Endodermal cell (in vitro differentiated cells): Measurements from ENCODE around the gene JAG2. TPM values are rescaled to one million over a fixed set of nuclear protein-coding genes. Genes with fewer than 3 reads are reported as not detected.

ENCODE experiments used
- DNase-seq: peaks from one replicate; pipeline ENCODE4 v3.0.0-alpha.2; 2017
- H3K27ac ChIP-seq: 2 replicates; pipeline ENCODE4 v1.5.1; 2013; ENCODE audit warnings: mild to moderate bottlenecking, low read depth, low read length, moderate library complexity
- H3K27me3 ChIP-seq: 2 replicates; pipeline ENCODE4 v1.6.1; 2013; ENCODE audit warnings: mild to moderate bottlenecking, low read length, moderate library complexity; ENCODE audit not compliant: insufficient read depth, control insufficient read depth, poor library complexity, severe bottlenecking
- H3K36me3 ChIP-seq: 2 replicates; pipeline ENCODE4 v1.7.0; 2013; ENCODE audit warnings: mild to moderate bottlenecking, low read length, moderate library complexity; ENCODE audit not compliant: control insufficient read depth, insufficient read depth
- H3K4me1 ChIP-seq: one replicate; pipeline ENCODE4 v1.7.0; 2013; ENCODE audit warnings: low read length; ENCODE audit not compliant: control insufficient read depth, insufficient read depth
- H3K4me3 ChIP-seq: 2 replicates; pipeline ENCODE4 v1.5.1; 2013; ENCODE audit warnings: mild to moderate bottlenecking, low read length, moderate library complexity
- H3K9ac ChIP-seq: 2 replicates; pipeline ENCODE4 v1.6.1; 2013; ENCODE audit warnings: mild to moderate bottlenecking, low read length, moderate library complexity; ENCODE audit not compliant: poor library complexity, severe bottlenecking; ENCODE audit errors: extremely low read depth
- H3K9me3 ChIP-seq: 2 replicates; pipeline ENCODE4 v1.6.1; 2013; ENCODE audit warnings: mild to moderate bottlenecking, low read length, moderate library complexity; ENCODE audit not compliant: control insufficient read depth
- H3K27ac Mint-ChIP-seq: 2 replicates; pipeline ENCODE4 v1.8.0; 2020; ENCODE audit warnings: mixed read lengths
- H3K27me3 Mint-ChIP-seq: 2 replicates; pipeline ENCODE4 v1.8.0; 2021; ENCODE audit warnings: mild to moderate bottlenecking, mixed read lengths; ENCODE audit not compliant: insufficient read depth
- H3K36me3 Mint-ChIP-seq: 2 replicates; pipeline ENCODE4 v1.8.0; 2020; ENCODE audit warnings: low read depth, mixed read lengths
- H3K4me1 Mint-ChIP-seq: 2 replicates; pipeline ENCODE4 v1.8.0; 2020; ENCODE audit warnings: mixed read lengths
- H3K4me3 Mint-ChIP-seq: 2 replicates; pipeline ENCODE4 v1.8.0; 2020; ENCODE audit warnings: mild to moderate bottlenecking, moderate library complexity, mixed read lengths
- H3K9me3 Mint-ChIP-seq: 2 replicates; pipeline ENCODE4 v1.8.0; 2020; ENCODE audit warnings: mild to moderate bottlenecking, mixed read lengths
- CTCF ChIP-seq: fragments of 200-600 bp; sonication (generic); conservative IDR thresholded peaks from 2 replicates; pipeline ENCODE4 v1.5.0; 2021; ENCODE audit warnings: antibody characterized with exemption, mild to moderate bottlenecking
- WGBS, 2 experiments: methylation state at CpG; one replicate each; pipeline versions ENCODE4 v1.1.5 to v1.1.7; 2013; ENCODE audit warnings: missing lambda C conversion rate in 2 of 2, mixed read lengths in 1 of 2; ENCODE audit not compliant: insufficient coverage in 1 of 2, insufficient read length in 1 of 2; 5-methylcytosine and 5-hydroxymethylcytosine counted together
- total RNA-seq, 2 donors: library from RNA; stranded (reverse); fragmentation: NEBNext Ultra II Directional in 1 of 2; extraction: Animal tissue kit (Norgen Biotek cat#: 25700) in 1 of 2; gene quantifications; 2 replicates in 1 of 2; 3 replicates in 1 of 2; pipeline ENCODE4 v1.2.1, GENCODE V29; 2021

The JAG2 gene
- total RNA-seq, 2 donors from 2014 or later, result 6.4 TPM

DNA sequence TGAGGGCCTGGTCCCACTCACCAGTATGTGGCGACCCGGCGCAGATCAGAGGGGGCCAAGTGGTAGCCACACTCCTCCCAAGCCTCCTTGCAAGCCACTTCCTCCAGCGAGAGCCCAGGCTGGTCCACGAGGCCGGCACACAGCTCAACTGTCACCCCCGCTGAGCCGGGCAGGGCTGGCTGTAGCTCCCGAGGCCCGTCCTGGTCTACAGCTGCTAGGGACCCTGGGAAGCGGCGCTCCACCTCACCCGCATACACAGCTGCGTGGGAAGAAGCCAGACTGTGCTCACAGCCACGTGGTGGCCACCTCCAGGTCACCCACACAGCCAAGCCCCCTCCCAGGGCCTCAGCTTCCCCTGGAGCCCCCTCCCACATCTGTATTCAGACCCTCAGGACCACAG lies 7.9 kb upstream of the JAG2 start:
- Histone ChIP-seq H3K27ac (no peak overlapping the region), H3K27me3 (no peaks in the 10 kb centered on the region), H3K9me3 (no peaks in the 10 kb centered on the region), H3K4me3 (no peak overlapping the region), H3K9ac (no peak overlapping the region), H3K4me1 (no peaks in the 10 kb centered on the region), H3K36me3 (no peaks in the 10 kb centered on the region)
- no peaks in the 10 kb centered on the region for H3K9me3 Mint-ChIP-seq
- no peak for TF ChIP-seq CTCF
- no peak overlapping the region for H3K4me3 Mint-ChIP-seq
- 91 to 93% methylated on average over 13 to 15 of the region's 15 CpGs for WGBS, 2 experiments
- H3K4me1 Mint-ChIP-seq, result no peaks in the 10 kb centered on the region
- H3K36me3 Mint-ChIP-seq, result no peaks in the 10 kb centered on the region
- H3K27me3 Mint-ChIP-seq, result no peaks in the 10 kb centered on the region
- no peak overlapping the region for H3K27ac Mint-ChIP-seq
- DNase-seq, result no peak

- Mint-ChIP-seq H3K27ac (no peak overlapping the region), H3K4me1 (no peaks in the 10 kb centered on the region), H3K27me3 (peaks cover 7% of the 10 kb centered on the region), H3K4me3 (no peak overlapping the region), H3K36me3 (no peaks in the 10 kb centered on the region), H3K9me3 (no peaks in the 10 kb centered on the region)
- Histone ChIP-seq H3K9me3 (no peaks in the 10 kb centered on the region), H3K27me3 (peaks cover 8% of the 10 kb centered on the region), H3K9ac (no peak overlapping the region), H3K4me3 (no peak overlapping the region), H3K4me1 (no peaks in the 10 kb centered on the region), H3K27ac (no peak overlapping the region), H3K36me3 (no peaks in the 10 kb centered on the region)
- WGBS, 2 experiments, result 89 to 91% methylated on average over 16 to 32 of the region's 32 CpGs
- TF ChIP-seq CTCF, result no peak
- DNase-seq, result no peak
Measured at GRCh38 chr14:105173901-105174894, 5.6 kb upstream of the JAG2 start.

DNA sequence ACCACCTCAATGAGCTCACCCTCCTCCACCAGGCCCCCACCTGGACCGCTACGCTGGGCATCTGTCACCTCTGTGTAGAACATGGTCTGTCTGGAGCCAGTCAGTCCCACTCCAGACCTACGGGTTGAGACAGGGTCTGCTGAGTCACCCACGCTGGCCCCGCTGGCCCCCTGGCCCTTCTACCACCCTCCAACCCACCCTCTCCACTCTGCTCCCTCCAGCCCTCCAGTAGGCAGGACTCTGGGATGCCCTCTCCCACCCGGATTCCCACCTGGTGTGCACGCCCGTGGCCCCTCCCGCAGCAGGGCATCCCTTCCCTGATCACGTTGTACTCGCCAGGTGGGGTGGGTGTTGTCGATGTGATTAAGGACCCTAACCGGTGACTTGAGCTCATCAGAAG lies 4.6 kb upstream of the JAG2 start:
- TF ChIP-seq CTCF, result no peak
- DNase-seq, result no peak

More for the DNA sequence above, 4.6 kb upstream of the JAG2 start:
- no peaks in the 10 kb centered on the region for H3K9me3 Mint-ChIP-seq
- H3K9me3 ChIP-seq, result no peaks in the 10 kb centered on the region
- H3K27me3 Mint-ChIP-seq, result peaks cover 8% of the 10 kb centered on the region
- no peaks in the 10 kb centered on the region for H3K4me1 ChIP-seq
- no peaks in the 10 kb centered on the region for H3K36me3 Mint-ChIP-seq
- no peaks in the 10 kb centered on the region for H3K4me1 Mint-ChIP-seq
- no peak overlapping the region for H3K27ac Mint-ChIP-seq
- H3K36me3 ChIP-seq, result no peaks in the 10 kb centered on the region
- peaks cover 8% of the 10 kb centered on the region for H3K27me3 ChIP-seq
- no peak overlapping the region for H3K4me3 Mint-ChIP-seq
- no peak overlapping the region for H3K27ac ChIP-seq
- H3K4me3 ChIP-seq, result no peak overlapping the region
- H3K9ac ChIP-seq, result no peak overlapping the region
- WGBS, 2 experiments, result 93 to 95% methylated on average over 8 to 13 of the region's 13 CpGs
